CD4-positive, alpha-beta T cell treated with Interleukin-15 for 1 hour (primary cell): Measurements from ENCODE around the gene FSHB.

ENCODE experiments used
- DNase-seq: peaks from one replicate; pipeline ENCODE4 v3.0.0-alpha.2; 2020

FSHB gene

GRCh38 chr11:30270671-30271070 is 39.9 kb downstream of the FSHB start:
- DNase-seq, result no peak

- DNase-seq, result no peak
Measured at GRCh38 chr11:30277176-30277575, 46.4 kb downstream of the FSHB start.

- DNase-seq, result no peak
Measured at GRCh38 chr11:30279796-30280195, 49.0 kb downstream of the FSHB start.

GRCh38 chr11:30281476-30282288 is 50.9 kb downstream of the FSHB start:
- DNase-seq, result no peak

GRCh38 chr11:30282289-30282631 is 51.4 kb downstream of the FSHB start:
- DNase-seq, result peak; percentile 17
